HG03039 (cell line): ENCODE data around the gene ECHDC1.

Experiments used
- ATAC-seq: cut with Tn5 transposase; IDR thresholded peaks from one replicate; pipeline ENCODE4 v1.9.1; 2021; ENCODE audit warnings: mild to moderate bottlenecking, moderate library complexity; ENCODE audit not compliant: unreplicated experiment

The ECHDC1 gene

DNA sequence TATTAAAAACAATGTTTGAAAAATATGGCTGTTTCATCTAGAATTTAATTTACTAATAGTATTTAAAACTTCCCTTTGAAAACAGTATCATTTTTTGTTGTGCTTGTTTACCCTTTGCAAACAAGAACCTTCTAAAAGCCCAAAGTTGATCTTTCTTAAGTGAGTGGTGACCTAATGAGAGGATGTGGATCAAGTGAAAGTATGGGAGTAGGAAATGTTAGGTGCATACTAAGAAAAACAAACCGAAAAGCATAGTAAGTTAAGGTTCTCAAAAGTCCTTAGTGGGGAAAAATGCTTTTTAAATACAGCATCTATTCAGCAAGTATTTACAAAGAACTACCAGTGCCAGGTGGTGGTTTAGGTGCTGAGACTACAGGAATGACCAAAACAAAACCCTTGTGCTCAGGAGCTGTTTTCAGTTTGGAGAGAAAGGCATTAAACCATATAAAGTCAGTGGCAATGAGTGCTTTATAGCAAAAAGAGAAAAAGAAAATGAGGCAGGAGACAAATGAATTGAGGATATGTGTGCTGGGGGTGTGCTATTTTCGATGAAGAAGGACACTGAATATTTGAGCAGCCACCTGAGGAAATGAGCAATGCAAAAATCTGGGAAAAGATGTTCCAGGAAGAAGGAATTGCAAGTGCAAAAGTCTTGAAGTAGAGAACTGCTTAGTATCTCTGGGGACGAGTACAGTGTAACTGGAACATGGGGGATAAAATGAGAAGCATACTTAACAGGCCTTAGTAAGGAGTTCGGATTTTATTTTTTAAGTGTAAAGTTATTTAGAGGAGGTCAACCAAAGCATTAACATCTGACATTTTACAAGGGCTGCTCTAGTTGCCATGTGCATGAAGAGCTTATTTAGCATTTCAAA, 52.8 kb downstream of the ECHDC1 start:
- ATAC-seq = peak; percentile 43

DNA sequence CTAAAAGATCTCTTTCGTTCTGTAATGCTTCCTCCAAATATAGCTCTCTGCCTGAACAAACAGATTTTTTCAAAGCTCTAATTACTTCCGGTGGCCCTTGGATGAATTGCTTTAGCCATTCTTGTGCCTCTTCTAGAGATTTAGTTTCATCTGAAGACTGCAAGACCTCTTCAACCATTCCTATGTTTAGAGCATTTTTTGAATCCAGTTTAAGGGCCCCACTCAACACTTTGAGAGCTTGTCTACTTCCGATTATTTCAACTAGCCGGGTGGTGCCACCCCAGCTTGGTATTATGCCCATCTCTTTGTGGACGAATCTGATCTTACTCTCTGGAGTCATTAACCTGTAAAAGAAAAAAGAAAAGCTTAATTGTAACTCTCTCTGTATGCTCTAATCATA, 53.5 kb downstream of the ECHDC1 start:
- no peak for ATAC-seq

DNA sequence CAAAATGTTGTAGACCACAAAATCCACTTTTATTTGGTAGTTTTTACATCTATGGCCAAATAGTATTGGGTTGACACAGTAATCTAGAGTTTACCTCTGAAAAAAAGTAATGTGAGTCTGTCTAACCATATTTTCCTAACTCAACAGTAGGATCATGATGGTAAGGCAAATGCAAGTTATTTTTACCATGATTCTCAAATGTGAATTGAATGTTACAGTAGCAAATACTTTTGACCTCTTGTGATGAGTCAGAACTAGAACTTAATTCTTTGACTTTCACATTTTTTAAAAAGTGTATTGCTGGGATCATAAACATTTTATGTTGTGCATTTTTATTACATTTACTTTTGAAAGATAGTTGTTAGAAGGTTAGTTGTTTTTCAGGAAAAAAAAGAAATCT, 54.7 kb downstream of the ECHDC1 start:
- ATAC-seq = no peak

DNA sequence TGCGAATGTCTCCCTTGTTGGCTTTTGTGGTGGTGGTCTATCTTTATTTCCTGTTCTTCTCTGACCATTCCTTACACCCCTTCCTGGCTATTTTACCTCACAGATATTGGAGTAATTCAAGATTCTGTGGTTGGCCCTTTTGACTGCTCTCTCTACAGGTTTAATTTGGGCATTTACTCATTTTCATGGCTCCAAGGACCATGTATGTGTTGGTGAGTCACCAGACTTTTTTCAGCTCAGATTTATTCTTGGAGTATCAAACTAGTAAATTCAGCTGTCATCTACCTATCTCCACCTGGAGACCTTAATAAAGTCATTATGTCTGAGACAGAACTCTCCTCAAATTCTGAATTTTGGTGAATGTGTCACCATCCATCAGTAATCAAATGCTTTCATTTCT, 61.2 kb downstream of the ECHDC1 start:
- ATAC-seq = no peak

DNA sequence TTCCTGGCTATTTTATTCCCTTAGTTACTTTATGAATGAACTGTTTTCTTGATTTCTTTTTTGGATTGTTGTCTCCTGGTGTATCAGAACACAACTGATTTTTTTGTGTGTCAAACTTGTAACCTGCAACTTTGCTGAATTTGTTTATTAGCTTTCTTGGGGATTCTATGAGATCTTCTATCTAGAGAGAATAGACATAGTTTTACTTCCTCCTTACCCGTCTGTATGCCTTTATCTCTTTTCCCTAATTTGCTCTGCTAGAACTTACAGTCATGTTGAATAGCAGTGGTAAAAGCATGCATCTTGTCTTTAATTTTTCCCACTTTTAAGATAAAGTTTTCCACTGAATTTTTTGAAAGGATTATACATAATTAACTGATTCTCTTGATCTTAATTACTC, 63.6 kb downstream of the ECHDC1 start:
- ATAC-seq = no peak

DNA sequence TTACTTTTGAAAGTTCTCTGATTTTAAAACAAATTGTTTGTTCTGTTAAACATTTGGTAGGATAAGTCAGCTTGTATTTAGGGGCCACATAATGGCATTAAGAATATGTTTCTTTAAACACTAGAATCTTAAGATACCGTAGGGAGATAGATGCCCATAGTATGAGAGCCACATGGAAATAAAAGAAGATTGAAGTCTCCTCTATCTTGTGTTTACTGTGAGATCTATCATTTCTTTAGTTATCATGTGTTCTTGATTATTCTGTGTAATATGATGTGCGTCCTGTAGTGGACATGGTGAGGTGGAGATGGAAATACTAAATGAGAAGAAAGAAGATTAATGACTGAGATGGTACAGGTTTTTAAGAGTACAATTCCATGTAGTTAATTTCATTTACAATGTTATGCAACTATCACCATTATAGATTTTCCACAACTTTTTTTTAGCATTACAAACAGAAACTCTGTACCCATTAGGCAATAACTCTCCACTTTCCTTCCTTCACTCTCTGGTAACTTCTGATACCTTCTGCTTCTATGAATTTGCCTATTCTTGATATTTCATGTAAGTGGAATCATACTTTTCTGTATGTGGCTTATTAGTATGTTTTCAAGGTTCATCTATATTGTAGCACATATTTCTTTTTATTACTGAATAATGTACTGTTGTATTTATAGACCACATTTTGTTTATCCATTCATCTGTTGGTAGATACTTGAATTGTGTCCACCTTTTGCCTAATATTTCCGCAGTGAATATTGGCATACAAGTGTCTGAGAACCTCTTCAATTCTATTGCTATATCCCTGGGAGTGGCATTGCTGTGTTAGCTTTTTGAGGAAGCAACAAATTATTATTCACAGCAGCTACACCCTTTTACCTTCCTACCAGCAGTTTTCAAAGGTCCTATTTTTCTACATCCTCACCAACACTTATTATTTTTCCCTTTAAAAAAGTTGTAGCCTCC, 65.2 kb downstream of the ECHDC1 start:
- ATAC-seq = no peak

DNA sequence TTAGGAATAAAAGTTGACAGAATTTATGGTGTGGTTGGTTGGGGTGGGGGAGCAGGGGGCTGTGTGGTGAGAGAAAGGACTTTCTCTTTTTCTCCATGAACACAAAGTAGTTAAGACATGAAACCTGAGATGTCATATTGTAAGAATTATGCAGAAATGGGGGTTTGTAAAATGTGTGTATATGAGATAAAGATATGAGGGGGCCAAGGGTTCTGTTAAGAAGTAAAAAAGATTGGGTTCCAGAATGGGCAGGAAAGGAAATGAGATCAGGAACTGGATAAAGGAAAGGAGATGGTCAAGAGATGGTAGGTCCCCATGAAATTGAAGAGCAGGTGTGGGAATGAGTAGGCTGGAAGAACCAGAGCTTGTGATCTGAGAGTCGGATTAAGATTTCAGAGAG, 67.1 kb downstream of the ECHDC1 start:
- no peak for ATAC-seq

DNA sequence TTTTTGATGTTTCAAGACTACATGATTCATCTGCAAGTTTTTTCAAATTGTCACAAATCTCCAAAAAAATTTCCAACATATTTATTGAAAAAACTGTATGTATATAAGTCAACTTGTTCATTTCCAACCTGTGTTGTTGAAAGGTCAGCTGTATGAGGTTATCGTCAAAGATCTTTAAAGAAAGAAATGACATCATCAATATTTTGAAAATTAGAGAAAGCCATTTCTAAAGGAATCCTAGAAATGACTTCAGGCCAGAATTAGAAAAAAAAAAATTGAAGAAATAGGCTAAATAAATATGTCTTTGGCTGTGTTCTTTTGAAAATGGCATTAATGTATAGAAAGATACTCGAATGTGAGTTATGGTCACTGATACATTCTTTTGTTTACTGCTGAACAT, 69.9 kb downstream of the ECHDC1 start:
- ATAC-seq = no peak

DNA sequence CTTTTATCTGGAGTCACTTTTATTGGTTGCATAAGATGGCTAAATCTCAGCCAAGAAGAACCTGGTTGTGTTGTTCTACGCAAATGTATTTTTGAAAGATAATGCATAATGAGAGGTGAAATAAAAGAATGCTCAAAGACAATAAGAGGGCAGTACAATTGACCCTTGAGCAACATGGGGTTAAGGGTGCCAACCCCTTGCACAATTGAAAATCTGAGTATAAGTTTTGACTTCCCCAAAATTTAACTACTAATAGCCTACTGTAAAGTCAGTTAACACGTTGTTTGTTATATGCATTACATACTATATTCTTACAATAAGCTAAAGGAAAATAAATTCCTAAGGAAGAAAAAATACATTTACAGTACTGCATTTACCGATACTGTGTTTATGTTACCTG, 70.8 kb downstream of the ECHDC1 start:
- no peak for ATAC-seq

DNA sequence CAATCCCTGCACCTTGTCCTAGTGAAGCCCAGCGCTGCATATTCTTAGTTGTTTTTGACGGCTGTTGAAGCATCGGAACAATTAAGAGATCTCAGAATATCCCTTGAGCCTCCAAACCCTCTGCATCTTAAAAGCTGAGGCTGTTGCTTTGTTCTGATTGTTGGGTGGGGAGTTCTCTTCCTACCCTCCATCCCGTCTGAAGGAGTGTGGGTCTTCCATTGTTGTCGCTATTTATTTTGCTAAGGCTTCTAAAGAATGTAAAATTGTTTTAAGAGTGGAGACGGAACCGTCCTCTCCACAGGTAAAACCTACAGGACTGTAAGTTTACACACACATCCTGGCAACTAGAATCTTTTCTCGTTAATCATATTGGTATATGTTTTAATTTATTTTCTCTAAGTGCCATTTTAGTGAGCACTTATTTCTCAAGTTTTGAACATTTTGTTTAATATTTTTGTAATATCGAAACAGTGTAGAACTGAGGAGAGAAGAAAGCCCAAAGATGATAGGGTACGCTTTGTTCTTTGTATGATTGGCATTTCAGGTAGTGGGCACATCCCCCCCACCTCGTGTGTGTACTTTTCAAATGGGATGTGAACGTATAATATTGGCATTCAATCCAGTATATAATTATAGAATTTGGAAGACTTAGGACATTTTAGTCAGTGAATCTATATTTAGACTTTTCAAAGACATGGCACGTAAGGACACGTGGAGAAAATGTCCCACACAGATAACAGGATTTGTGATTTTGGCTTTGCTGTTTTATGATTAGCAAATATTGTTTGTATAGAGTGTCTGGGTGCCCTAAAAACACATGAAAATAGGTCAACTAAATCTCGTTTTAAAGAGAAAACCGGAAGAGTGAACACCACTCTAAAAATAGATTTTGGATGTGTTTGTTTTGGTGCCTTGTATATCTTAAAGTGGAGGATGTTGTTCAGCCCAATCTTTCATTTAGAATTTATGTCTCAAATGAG, 75.5 kb downstream of the ECHDC1 start:
- ATAC-seq = no peak

DNA sequence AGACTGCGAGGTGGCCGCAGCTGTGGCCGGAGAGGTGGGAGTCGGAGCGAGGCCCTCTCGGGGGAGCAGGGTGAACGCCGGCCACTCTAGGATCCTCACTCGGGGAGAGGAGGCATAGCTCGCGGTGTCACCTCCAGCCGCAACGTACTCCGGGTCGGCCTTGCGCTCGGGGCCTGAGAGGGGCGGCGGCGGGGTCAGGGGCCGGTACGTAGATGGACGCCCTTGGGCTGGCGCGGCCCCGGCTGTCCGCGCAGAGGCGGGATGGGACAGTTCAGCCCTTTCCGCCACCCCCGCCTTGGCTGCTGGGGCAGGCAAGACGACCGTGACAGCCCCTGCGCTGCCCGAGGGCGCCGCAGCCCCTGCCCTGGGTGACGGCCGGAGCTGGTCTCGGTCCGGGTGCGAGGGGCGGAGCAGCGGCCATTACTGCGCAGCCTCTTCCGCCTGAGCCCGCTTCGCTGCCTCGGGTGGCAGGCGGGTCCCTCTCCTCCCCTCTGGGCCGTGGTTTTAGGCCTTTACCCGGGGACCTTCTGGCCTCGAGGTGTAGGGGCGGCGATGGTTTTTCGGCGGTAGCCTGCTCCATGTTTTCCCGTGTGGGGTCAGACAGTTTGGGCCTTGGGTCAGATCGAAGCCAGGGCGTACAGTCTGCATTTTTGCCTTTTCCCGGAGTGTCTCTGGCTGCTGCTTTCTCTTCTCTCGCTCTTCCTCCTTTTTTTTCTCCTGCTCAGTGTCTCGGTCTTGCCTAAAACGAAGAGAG, 76.3 kb downstream of the ECHDC1 start:
- peak; percentile 70 for ATAC-seq

DNA sequence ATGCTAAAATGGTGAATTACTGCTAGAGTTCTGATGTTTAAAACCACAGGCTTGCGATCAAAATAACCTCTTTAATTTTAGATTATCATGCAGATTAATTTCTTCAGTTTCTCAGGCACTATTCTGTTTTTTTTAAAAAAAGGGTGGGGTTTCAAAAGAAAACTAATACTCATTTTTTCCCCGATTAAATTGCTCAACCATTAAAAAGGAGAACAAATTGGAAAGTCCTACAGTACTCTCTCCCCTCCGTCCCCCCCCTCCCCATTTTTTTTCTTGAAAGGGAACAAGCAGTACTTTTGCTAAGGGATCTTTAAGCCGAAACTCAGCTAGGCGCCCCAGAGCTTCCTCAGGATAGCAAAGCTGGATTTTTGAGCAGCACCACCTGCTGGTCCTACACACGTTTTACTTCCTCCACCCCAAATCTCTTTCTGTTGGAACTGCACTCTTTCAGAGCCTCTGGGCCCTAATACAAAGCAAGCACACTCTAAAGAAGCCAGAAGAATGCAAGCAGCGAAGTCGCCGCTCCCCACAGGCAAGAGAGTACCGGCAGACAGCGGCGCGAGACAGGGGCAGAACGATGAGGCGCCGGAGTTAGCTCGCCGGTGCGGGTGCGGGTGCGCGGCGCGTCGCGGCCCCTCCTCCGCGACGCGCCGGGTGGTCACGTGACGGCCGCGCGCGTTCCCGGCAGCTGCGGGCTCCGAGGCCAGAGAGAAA, 77.1 kb downstream of the ECHDC1 start, which contains the start of gene RNF146:
RNF146 (plus strand) TSS at position 687 of the 714 bp plus-strand sequence. CDS start 13,475 bp downstream, outside the sequence.
- ATAC-seq = peak; percentile 85

DNA sequence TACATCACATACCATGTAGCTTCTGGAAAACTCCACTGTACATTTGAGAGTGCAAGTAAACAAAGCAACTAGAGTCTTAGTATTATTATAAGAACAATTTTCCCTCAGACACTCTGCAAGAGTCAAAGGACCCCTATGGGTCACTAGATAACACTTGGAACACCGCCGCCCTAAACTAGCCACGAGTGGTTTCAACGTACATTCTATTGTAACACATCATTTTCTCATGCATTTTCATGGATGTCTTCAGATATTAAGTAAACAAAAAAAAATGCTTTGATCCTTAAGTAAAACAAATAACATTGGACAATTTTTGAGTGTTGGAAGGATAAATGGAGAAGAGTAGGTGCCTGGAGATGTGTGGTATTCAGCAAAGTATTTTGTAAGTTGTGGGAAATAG, 79.9 kb downstream of the ECHDC1 start:
- ATAC-seq = no peak

DNA sequence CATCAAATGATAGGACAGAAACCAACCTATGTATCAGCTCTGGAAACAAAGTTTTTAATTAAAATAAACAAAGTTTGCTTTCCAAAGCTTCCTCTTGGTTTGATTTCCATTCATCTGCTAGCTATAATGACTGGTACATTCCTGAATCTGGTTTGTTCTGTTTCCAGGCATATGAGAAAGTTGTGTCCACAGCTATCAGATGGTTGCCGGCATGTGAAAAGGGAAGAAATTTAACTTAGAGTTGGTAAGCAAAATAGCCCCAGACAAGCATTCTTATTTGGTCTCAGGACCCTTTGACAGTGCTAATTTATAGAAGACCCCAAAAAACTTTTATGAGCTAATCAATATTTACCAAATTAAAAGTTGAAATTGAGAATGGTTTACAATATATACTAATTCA, 80.5 kb downstream of the ECHDC1 start:
- ATAC-seq = no peak

DNA sequence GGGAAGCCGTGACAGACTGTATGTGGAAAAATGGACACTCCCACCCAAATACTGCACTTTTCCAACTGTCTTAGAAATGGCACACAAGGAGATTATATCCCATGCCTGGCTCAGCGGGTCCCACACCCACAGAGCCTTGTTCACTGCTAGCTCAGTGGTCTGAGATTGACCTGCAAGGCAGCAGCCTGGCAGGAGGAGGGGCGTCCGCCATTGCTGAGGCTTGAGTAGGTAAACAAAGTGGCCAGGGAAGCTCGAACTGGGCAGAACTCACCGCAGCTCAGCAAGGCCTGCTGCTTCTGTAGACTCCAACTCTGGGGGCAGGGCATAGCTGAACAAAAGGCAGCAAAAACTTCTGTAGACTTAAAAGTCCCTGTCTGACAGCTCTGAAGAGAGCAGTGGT, 88.1 kb downstream of the ECHDC1 start:
- ATAC-seq = no peak

DNA sequence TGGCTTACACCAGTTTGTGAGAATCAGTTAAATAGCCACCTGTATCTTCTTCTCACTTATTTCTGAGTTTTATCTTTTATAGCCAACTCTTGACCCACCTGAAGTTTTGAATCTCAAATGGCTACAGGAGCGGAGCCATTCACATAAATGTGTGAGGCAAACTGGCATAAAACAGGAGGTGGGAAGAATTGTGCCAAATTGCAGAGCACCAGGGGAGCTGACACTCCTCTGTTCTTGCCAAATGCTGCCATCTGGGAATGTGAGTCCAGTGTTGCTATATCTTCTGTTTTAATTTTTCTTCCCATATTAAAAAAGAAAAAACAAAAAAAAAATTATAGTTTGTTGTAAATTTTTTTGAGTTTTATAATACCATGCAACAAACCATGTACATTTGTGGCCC, 93.8 kb downstream of the ECHDC1 start:
- ATAC-seq = no peak

DNA sequence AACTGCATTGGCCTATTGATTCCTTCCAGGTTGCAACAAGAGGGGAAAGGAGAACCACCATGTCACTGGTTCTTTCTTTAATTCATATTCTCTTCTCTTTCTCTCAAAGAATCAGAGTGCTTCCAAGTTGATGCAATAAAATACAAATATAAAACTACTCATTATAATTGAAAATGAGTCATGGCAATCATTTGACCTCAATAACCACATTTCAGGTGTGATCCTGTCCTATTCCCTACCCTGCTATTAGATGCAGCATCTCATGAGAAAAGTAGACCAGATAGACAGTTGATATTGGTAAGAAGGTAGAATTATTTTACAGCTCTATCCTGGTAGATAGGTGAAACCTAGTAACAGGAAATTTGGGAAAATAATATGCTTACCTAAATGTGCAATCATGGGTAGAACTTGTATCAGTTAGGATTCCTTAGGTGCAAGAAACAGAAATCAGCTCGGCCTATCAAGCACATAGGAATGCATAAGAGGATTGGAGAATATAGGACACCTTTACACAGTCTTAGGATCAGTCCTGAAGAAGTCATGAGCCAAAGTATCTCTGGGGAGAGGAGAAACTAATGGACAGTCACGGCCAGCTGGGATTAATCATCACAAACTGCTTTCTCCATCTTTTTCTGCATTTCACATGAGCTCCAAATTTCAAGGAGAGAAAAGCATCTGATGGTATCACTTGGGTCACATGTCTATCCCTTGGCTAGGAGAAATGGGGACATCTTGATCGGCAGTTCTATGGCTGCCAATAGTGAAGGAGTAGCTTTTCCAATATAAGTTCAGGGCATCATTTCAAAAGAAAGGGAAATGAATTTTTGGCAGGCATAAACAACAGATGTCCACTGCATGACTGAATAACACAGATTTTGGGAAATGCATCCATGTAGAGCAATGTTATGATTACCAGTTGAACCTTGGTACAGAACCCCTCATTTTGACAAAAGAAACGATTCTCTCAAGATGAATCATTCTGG, 96.0 kb downstream of the ECHDC1 start:
- ATAC-seq = no peak

DNA sequence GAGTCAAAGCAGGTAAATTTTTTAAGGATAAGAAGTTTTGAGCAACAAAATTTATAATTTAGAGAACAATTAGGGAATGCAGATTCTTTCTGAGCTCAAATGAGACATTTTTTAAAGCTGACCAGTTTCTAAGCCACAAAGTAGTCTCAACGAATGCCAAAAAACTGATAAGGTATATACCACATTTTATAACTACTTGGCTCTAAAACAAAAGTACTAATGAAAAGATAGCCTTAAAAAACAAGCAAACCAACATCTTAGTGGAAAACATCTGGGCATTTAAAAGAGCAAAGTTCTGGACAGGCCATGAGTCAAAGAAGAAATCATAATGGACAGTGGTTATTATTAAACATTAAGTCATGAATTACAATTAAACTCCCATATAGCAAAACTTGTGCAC, 99.9 kb downstream of the ECHDC1 start:
- ATAC-seq = no peak
